ENCODE data around the gene RAD50.
"Not testable (repeated sequence)": the region's sequence is repeated elsewhere in the genome, so short reads cannot be mapped to it uniquely, and the experiment has no call there.

RAD50 gene

GRCh38 chr5:132556763-132557477, at the start of gene RAD50:
Gene RAD50 (plus strand): TSS chr5:132556977. CDS start chr5:132557325, 348 bp downstream.
- DNase-seq, result peak; percentile 95

GRCh38 chr5:132510076-132510475, 46.7 kb upstream of the RAD50 start:
- DNase-seq, result no peak

- not testable (repeated sequence) for DNase-seq
Measured at GRCh38 chr5:132513618-132514336, 43.0 kb upstream of the RAD50 start.

GRCh38 chr5:132522067-132522466, 34.7 kb upstream of the RAD50 start:
- not testable (repeated sequence) for DNase-seq

- DNase-seq, result not testable (repeated sequence)
Measured at GRCh38 chr5:132524877-132525276, 31.9 kb upstream of the RAD50 start.

GRCh38 chr5:132525299-132525724, 31.5 kb upstream of the RAD50 start:
- DNase-seq, result no peak

- DNase-seq, result peak; percentile 86
Measured at GRCh38 chr5:132526290-132526973, 30.3 kb upstream of the RAD50 start.

- DNase-seq, result no peak
Measured at GRCh38 chr5:132526974-132527564, 29.7 kb upstream of the RAD50 start.

- DNase-seq, result no peak
Measured at GRCh38 chr5:132528021-132528420, 28.8 kb upstream of the RAD50 start.

GRCh38 chr5:132528866-132529634, 27.7 kb upstream of the RAD50 start:
- no peak for DNase-seq

- no peak for DNase-seq
Measured at GRCh38 chr5:132530946-132531345, 25.8 kb upstream of the RAD50 start.

GRCh38 chr5:132539716-132540115, 17.1 kb upstream of the RAD50 start:
- no peak for DNase-seq

GRCh38 chr5:132540149-132540548, 16.6 kb upstream of the RAD50 start:
- no peak for DNase-seq

- no peak for DNase-seq
Measured at GRCh38 chr5:132540764-132541163, 16.0 kb upstream of the RAD50 start.

GRCh38 chr5:132543472-132544201, 13.1 kb upstream of the RAD50 start, which contains the start of gene IL5:
Gene IL5 (minus strand): TSS chr5:132543522. CDS start chr5:132543478, 44 bp downstream.
- DNase-seq, result no peak

- no peak for DNase-seq
Measured at GRCh38 chr5:132546108-132546507, 10.7 kb upstream of the RAD50 start.

GRCh38 chr5:132547269-132547668, 9.5 kb upstream of the RAD50 start:
- no peak for DNase-seq

- DNase-seq, result not testable (repeated sequence)
Measured at GRCh38 chr5:132548834-132549233, 7.9 kb upstream of the RAD50 start.

- no peak for DNase-seq
Measured at GRCh38 chr5:132549576-132549975, 7.2 kb upstream of the RAD50 start.

- DNase-seq, result no peak
Measured at GRCh38 chr5:132556153-132556762, 519 bp upstream of the RAD50 start.
